Kidney (tissue), 14 donors: Measurements from ENCODE around the gene RAB23. TPM values are rescaled to one million over a fixed set of nuclear protein-coding genes. Genes with fewer than 3 reads are reported as not detected.

Experiments
- DNase-seq, 5 donors: peaks; one replicate each; pipeline ENCODE4 v3.0.0-alpha.2; 2013 to 2020
- FAIRE-seq: peaks from 2 replicates; lab custom pipeline; 2012; peaks lifted over from hg19 to GRCh38; lab: Jason Lieb, UNC
- H3K27ac ChIP-seq, 2 donors: one replicate each; pipeline ENCODE4 v1.7.0; 2013; ENCODE audit warnings: low read depth in 2 of 2, low read length in 2 of 2, inconsistent platforms in 1 of 2
- H3K27me3 ChIP-seq: one replicate; pipeline ENCODE4 v1.7.1; 2013; ENCODE audit warnings: low read length, inconsistent platforms; ENCODE audit not compliant: control insufficient read depth, insufficient read depth
- H3K36me3 ChIP-seq, 3 donors: one replicate each; pipeline versions ENCODE4 v1.7.0 to v1.7.1; 2013; ENCODE audit warnings: low read length in 3 of 3, control low read depth in 1 of 3, inconsistent platforms in 1 of 3; ENCODE audit not compliant: insufficient read depth in 3 of 3, control insufficient read depth in 2 of 3
- H3K4me1 ChIP-seq, 3 donors: one replicate each; pipeline versions ENCODE4 v1.7.0 to v1.7.1; 2013; ENCODE audit warnings: low read length in 3 of 3, inconsistent platforms in 1 of 3, low read depth in 1 of 3; ENCODE audit not compliant: control insufficient read depth in 2 of 3, insufficient read depth in 2 of 3
- H3K4me3 ChIP-seq, 3 donors: one replicate each; pipeline versions ENCODE4 v1.7.0 to v1.8.1; 2013; ENCODE audit warnings: low read length in 3 of 3, control low read depth in 1 of 3, inconsistent platforms in 1 of 3
- H3K9ac ChIP-seq, 3 donors: one replicate each; pipeline versions ENCODE4 v1.7.0 to v1.7.1; 2013; ENCODE audit warnings: low read length in 3 of 3, control low read depth in 1 of 3, inconsistent platforms in 1 of 3
- H3K9me3 ChIP-seq, 3 donors: one replicate each; pipeline versions ENCODE4 v1.7.0 to v1.7.1; 2013; ENCODE audit warnings: low read length in 3 of 3, control low read depth in 1 of 3, inconsistent platforms in 1 of 3; ENCODE audit not compliant: control insufficient read depth in 2 of 3, insufficient read depth in 1 of 3
- CTCF ChIP-seq: IDR thresholded peaks from 3 replicates; pipeline ENCODE4 v1.5.1; 2012; ENCODE audit warnings: mild to moderate bottlenecking, moderate library complexity, borderline replicate concordance; ENCODE audit not compliant: insufficient read depth; ENCODE audit errors: extremely low read depth
- intact Hi-C: fragments of 100-400 bp; cut with DNase I; formaldehyde crosslinking; loops from one replicate; pipeline ENCODE4 v1.11.1; 2022
- polyA plus RNA-seq: library from polyadenylated mRNA; stranded (reverse); fragments of 350-450 nt; fragmentation: Illumina TruSeq; extraction: RNeasy Lipid Tissue Mini Kit (QIAGEN cat#74804); gene quantifications from one replicate; pipeline ENCODE4 v1.2.3, GENCODE V29; 2014; ENCODE audit warnings: low read depth, low replicate concordance; ENCODE audit not compliant: insufficient read depth
- total RNA-seq: library from RNA; stranded (reverse); fragmentation: NEBNext Ultra II Directional; extraction: Animal tissue kit (Norgen Biotek cat#: 25700); gene quantifications from one replicate; pipeline ENCODE4 v1.2.1, GENCODE V29; 2021
- donor health status: control.
- donor health status: control.
- donor health status: control.
- donor health status: control.
- donor health status: control.
- donor health status: DM: yes; HTN: yes; CAD: no.
- donor health status: Normal renal cell carcinoma (clear cell type).

RAB23 gene
- total and polyA plus RNA-seq, 2 donors from 2014 or later, result 6.0 to 8.0 TPM

GRCh38 chr6:57226221-57226620 lies 4.1 kb upstream of the RAB23 start:
- Histone ChIP-seq H3K4me1 (peaks cover 0 to 5% (median 0%) of the 10 kb centered on the region in 3 donors), H3K36me3 (no peaks in the 10 kb centered on the region), H3K27ac (no peak overlapping the region), H3K9ac (no peak overlapping the region), H3K9me3 (no peaks in the 10 kb centered on the region), H3K27me3 (no peaks in the 10 kb centered on the region), H3K4me3 (no peak overlapping the region)
- DNase-seq (no peak), FAIRE-seq (no peak)
- intact Hi-C loops, result no loop called here
- no peak for TF ChIP-seq CTCF

- intact Hi-C loops, result no loop called here
- Histone ChIP-seq H3K27ac (no peak overlapping the region), H3K4me1 (peaks cover 0 to 5% (median 0%) of the 10 kb centered on the region in 3 donors), H3K36me3 (no peaks in the 10 kb centered on the region), H3K4me3 (no peak overlapping the region), H3K9me3 (no peaks in the 10 kb centered on the region), H3K27me3 (no peaks in the 10 kb centered on the region), H3K9ac (no peak overlapping the region)
- peak in 1 of 5 donors; percentile 18 for DNase-seq
- FAIRE-seq, result no peak
- TF ChIP-seq CTCF, result no peak
These were observed 2.8 kb upstream of the RAB23 start for GRCh38 chr6:57224769-57225515.

GRCh38 chr6:57222743-57223077 lies 603 bp upstream of the RAB23 start:
- FAIRE-seq (no peak), DNase-seq (no peak)
- TF ChIP-seq CTCF, result no peak
- Histone ChIP-seq H3K9ac (peak overlapping the region; percentile 41 to 78 (median 77)), H3K4me3 (peak overlapping the region; percentile 93 to 95 (median 94)), H3K27ac (no peak overlapping the region), H3K4me1 (peaks cover 0 to 5% (median 0%) of the 10 kb centered on the region in 3 donors), H3K9me3 (no peaks in the 10 kb centered on the region), H3K36me3 (no peaks in the 10 kb centered on the region), H3K27me3 (no peaks in the 10 kb centered on the region)
- intact Hi-C loops, result no loop called here
